Astrocyte of the spinal cord (primary cell): ENCODE data around the gene INS.

ENCODE experiments used
- DNase-seq: peaks from one replicate; pipeline ENCODE4 v3.0.0; 2011; ENCODE audit warnings: low read depth, low spot score
- H3K4me3 ChIP-seq: 2 replicates; pipeline ENCODE4 v1.5.1; 2011; ENCODE audit warnings: low read depth, mild to moderate bottlenecking, low read length, moderate library complexity
- CTCF ChIP-seq: IDR thresholded peaks from 2 replicates; pipeline ENCODE4 v1.5.1; 2012; ENCODE audit warnings: low read depth, mild to moderate bottlenecking, low read length, inconsistent platforms
- in situ Hi-C: cut with HindIII; loops from 2 replicates; pipeline ENCODE4 v1.10.0; 2017; ENCODE audit warnings: low sequenced_read_pairs

Gene INS

GRCh38 chr11:2135648-2136201, 25.3 kb downstream of the INS start:
- no peak overlapping the region for H3K4me3 ChIP-seq
- no peak for DNase-seq
- TF ChIP-seq CTCF, result no peak
- in situ Hi-C loops, result no loop called here

- in situ Hi-C loops, result no loop called here
- no peak for TF ChIP-seq CTCF
- DNase-seq, result no peak
- no peak overlapping the region for H3K4me3 ChIP-seq
Measured at GRCh38 chr11:2135018-2135569, 25.9 kb downstream of the INS start.

GRCh38 chr11:2134022-2135010, 26.7 kb downstream of the INS start:
- TF ChIP-seq CTCF, result no peak
- DNase-seq, result no peak
- no peak overlapping the region for H3K4me3 ChIP-seq
- in situ Hi-C loops, result no loop called here

- no peak for TF ChIP-seq CTCF
- in situ Hi-C loops, result no loop called here
- H3K4me3 ChIP-seq, result no peak overlapping the region
Measured at GRCh38 chr11:2133241-2134021, 27.6 kb downstream of the INS start.

GRCh38 chr11:2132874-2133240, 28.2 kb downstream of the INS start:
- no peak overlapping the region for H3K4me3 ChIP-seq
- in situ Hi-C loops, result no loop called here
- no peak for DNase-seq
- no peak for TF ChIP-seq CTCF

More at GRCh38 chr11:2133241-2134021, 27.6 kb downstream of the INS start:
- DNase-seq, result no peak

- in situ Hi-C loops, result no loop called here
- no peak overlapping the region for H3K4me3 ChIP-seq
- no peak for TF ChIP-seq CTCF
- DNase-seq, result no peak
Measured at GRCh38 chr11:2132246-2132645, 28.8 kb downstream of the INS start.
